Activated naive CD4-positive, alpha-beta T cell treated with anti-CD3 and anti-CD28 coated beads for 36 hours (primary cell): ENCODE data around the gene MSTO1. TPM values are rescaled to one million over a fixed set of nuclear protein-coding genes. Genes with fewer than 3 reads are reported as not detected.
"Not testable (repeated sequence)": the region's sequence is repeated elsewhere in the genome, so short reads cannot be mapped to it uniquely, and the experiment has no call there.

Experiments
- CTCF ChIA-PET: fragments of 350-600 bp; sonication (Branson Sonifier 250); formaldehyde crosslinking; loops from one replicate; lab custom pipeline; 2021; ENCODE audit warnings: antibody characterized with exemption; lab: Charles Lee
- DNase-seq: peaks from one replicate; pipeline ENCODE4 v3.0.0-alpha.2; 2020
- H3K27ac Mint-ChIP-seq: one replicate; pipeline ENCODE4 v1.8.0; 2021; ENCODE audit warnings: mild to moderate bottlenecking, mixed read lengths
- H3K27me3 Mint-ChIP-seq: one replicate; pipeline ENCODE4 v1.8.0; 2021; ENCODE audit warnings: low read depth, mixed read lengths
- H3K36me3 Mint-ChIP-seq: one replicate; pipeline ENCODE4 v1.8.0; 2021; ENCODE audit warnings: low read depth, mixed read lengths
- H3K4me1 Mint-ChIP-seq: one replicate; pipeline ENCODE4 v1.8.0; 2021; ENCODE audit warnings: low read depth, mixed read lengths
- H3K4me3 Mint-ChIP-seq: one replicate; pipeline ENCODE4 v1.8.0; 2021; ENCODE audit warnings: mild to moderate bottlenecking, moderate library complexity, mixed read lengths
- H3K9me3 Mint-ChIP-seq: one replicate; pipeline ENCODE4 v1.8.0; 2021; ENCODE audit warnings: mixed read lengths
- intact Hi-C: fragments of 100-400 bp; cut with micrococcal nuclease; formaldehyde crosslinking; loops from one replicate; pipeline ENCODE4 v1.15.1; 2023
- total RNA-seq, 2 experiments: library from RNA; stranded (reverse); gene quantifications; one replicate each; pipeline ENCODE4 v1.2.3, GENCODE V29; 2021

Gene MSTO1
- total RNA-seq, 2 experiments from 2014 or later = 58.6 to 63.1 TPM

- H3K4me1 Mint-ChIP-seq, H3K27me3 Mint-ChIP-seq, DNase-seq, H3K36me3 Mint-ChIP-seq, H3K27ac Mint-ChIP-seq, H3K9me3 Mint-ChIP-seq, H3K4me3 Mint-ChIP-seq: not testable (repeated sequence)
- intact Hi-C loops = loop anchor here (1.0 to 2.0 kb wide), 2 partner anchors 266 to 384 kb away; partner anchors contain the start of gene THBS3
- CTCF ChIA-PET = interaction anchor here (0.6 to 3.9 kb wide), 4 partner anchors 34 to 340 kb away, joined by 3 to 24 read pairs (median 3); no protein-coding TSS in a partner anchor
Observed at GRCh38 chr1:155590516-155591247, 19.3 kb upstream of the MSTO1 start.

GRCh38 chr1:155591770-155592169, 18.2 kb upstream of the MSTO1 start:
- Mint-ChIP-seq H3K27me3 (no peaks in the 10 kb centered on the region), H3K27ac (no peak overlapping the region), H3K36me3 (peaks cover 2% of the 10 kb centered on the region), H3K4me1 (no peaks in the 10 kb centered on the region), H3K9me3 (no peaks in the 10 kb centered on the region), H3K4me3 (no peak overlapping the region)
- DNase-seq = peak; percentile 44
- intact Hi-C loops = loop anchor here (1.0 to 2.0 kb wide), 3 partner anchors 267 to 385 kb away; partner anchors contain the start of gene THBS3
- CTCF ChIA-PET = interaction anchor here (0.7 to 3.9 kb wide), 5 partner anchors 35 to 385 kb away, joined by 3 to 24 read pairs (median 3); no protein-coding TSS in a partner anchor

GRCh38 chr1:155595877-155596474, 14.0 kb upstream of the MSTO1 start:
- H3K27ac Mint-ChIP-seq, H3K27me3 Mint-ChIP-seq, H3K36me3 Mint-ChIP-seq, H3K9me3 Mint-ChIP-seq, DNase-seq, intact Hi-C loops, H3K4me3 Mint-ChIP-seq: not testable (repeated sequence)
- CTCF ChIA-PET = interaction anchor here (0.7 to 1.1 kb wide), 4 partner anchors 223 to 345 kb away, joined by 3 to 4 read pairs (median 3); no protein-coding TSS in a partner anchor
- peaks cover 12% of the 10 kb centered on the region for H3K4me1 Mint-ChIP-seq

GRCh38 chr1:155596864-155597263, 13.2 kb upstream of the MSTO1 start:
- no peaks in the 10 kb centered on the region for H3K27me3 Mint-ChIP-seq
- peaks cover 12% of the 10 kb centered on the region for H3K4me1 Mint-ChIP-seq
- intact Hi-C loops = no loop called here
- H3K9me3 Mint-ChIP-seq = no peaks in the 10 kb centered on the region
- CTCF ChIA-PET = interaction anchor here (0.6 to 1.1 kb wide), 4 partner anchors 70 to 346 kb away, joined by 3 to 4 read pairs (median 3); no protein-coding TSS in a partner anchor
- no peak overlapping the region for H3K27ac Mint-ChIP-seq
- no peak for DNase-seq
- H3K36me3 Mint-ChIP-seq = no peaks in the 10 kb centered on the region
- no peak overlapping the region for H3K4me3 Mint-ChIP-seq

GRCh38 chr1:155598842-155599331, 11.1 kb upstream of the MSTO1 start:
- peak; percentile 23 for DNase-seq
- H3K4me3 Mint-ChIP-seq = peak overlapping the region; percentile 69
- H3K27ac Mint-ChIP-seq = peak overlapping the region; percentile 44
- no peaks in the 10 kb centered on the region for H3K36me3 Mint-ChIP-seq
- H3K4me1 Mint-ChIP-seq = peaks cover 12% of the 10 kb centered on the region
- intact Hi-C loops = no loop called here
- CTCF ChIA-PET = interaction anchor here (0.6 to 1.0 kb wide), 2 partner anchors 28 to 87 kb away, joined by 3 read pairs; no protein-coding TSS in a partner anchor
- no peaks in the 10 kb centered on the region for H3K27me3 Mint-ChIP-seq
- H3K9me3 Mint-ChIP-seq = no peaks in the 10 kb centered on the region

GRCh38 chr1:155599828-155600572, 10.0 kb upstream of the MSTO1 start:
- intact Hi-C loops = not testable (repeated sequence)

GRCh38 chr1:155607708-155608107, 2.3 kb upstream of the MSTO1 start:
- Mint-ChIP-seq H3K4me1 (peaks cover 10% of the 10 kb centered on the region), H3K4me3 (no peak overlapping the region), H3K9me3 (no peaks in the 10 kb centered on the region), H3K27me3 (no peaks in the 10 kb centered on the region), H3K27ac (peak overlapping the region; percentile 50), H3K36me3 (peaks cover 6% of the 10 kb centered on the region)
- intact Hi-C loops = no loop called here
- CTCF ChIA-PET = interaction anchor here (0.6 to 2.2 kb wide), 2 partner anchors 130 to 357 kb away, joined by 3 to 10 read pairs; no protein-coding TSS in a partner anchor
- no peak for DNase-seq

More at GRCh38 chr1:155599828-155600572, 10.0 kb upstream of the MSTO1 start:
- not testable (repeated sequence) for H3K27ac Mint-ChIP-seq, H3K4me3 Mint-ChIP-seq, DNase-seq, H3K9me3 Mint-ChIP-seq, H3K36me3 Mint-ChIP-seq, H3K27me3 Mint-ChIP-seq
- H3K4me1 Mint-ChIP-seq = peaks cover 12% of the 10 kb centered on the region
- CTCF ChIA-PET = interaction anchor here (1.0 kb wide), 1 partner anchor 10 kb away, joined by 4 read pairs; the partner anchor contains the start of gene MSTO1

- DNase-seq = no peak
Observed at GRCh38 chr1:155608888-155609225, 1.2 kb upstream of the MSTO1 start.

GRCh38 chr1:155610257-155610647, 234 bp downstream of the MSTO1 start:
- H3K4me3 Mint-ChIP-seq = peak overlapping the region; percentile 58
- DNase-seq, H3K27me3 Mint-ChIP-seq, H3K9me3 Mint-ChIP-seq, H3K27ac Mint-ChIP-seq: not testable (repeated sequence)
- H3K36me3 Mint-ChIP-seq = peaks cover 12% of the 10 kb centered on the region
- H3K4me1 Mint-ChIP-seq = peaks cover 14% of the 10 kb centered on the region
- CTCF ChIA-PET = interaction anchor here (1.0 kb wide), 2 partner anchors 10 to 360 kb away, joined by 3 to 4 read pairs; no protein-coding TSS in a partner anchor
- intact Hi-C loops = loop anchor here (1.0 kb wide), 1 partner anchor 74 kb away; no protein-coding TSS in a partner anchor

More at GRCh38 chr1:155608888-155609225, 1.2 kb upstream of the MSTO1 start:
- peaks cover 13% of the 10 kb centered on the region for H3K4me1 Mint-ChIP-seq
- no peaks in the 10 kb centered on the region for H3K9me3 Mint-ChIP-seq
- intact Hi-C loops = no loop called here
- peaks cover 8% of the 10 kb centered on the region for H3K36me3 Mint-ChIP-seq
- peak overlapping the region; percentile 66 for H3K27ac Mint-ChIP-seq
- CTCF ChIA-PET = interaction anchor here (0.9 to 2.2 kb wide), 2 partner anchors 273 to 358 kb away, joined by 5 to 10 read pairs; no protein-coding TSS in a partner anchor
- no peaks in the 10 kb centered on the region for H3K27me3 Mint-ChIP-seq
- H3K4me3 Mint-ChIP-seq = peak overlapping the region; percentile 58

GRCh38 chr1:155613226-155613625, 3.2 kb downstream of the MSTO1 start:
- DNase-seq, H3K27ac Mint-ChIP-seq, H3K27me3 Mint-ChIP-seq, H3K9me3 Mint-ChIP-seq, H3K4me3 Mint-ChIP-seq, CTCF ChIA-PET, intact Hi-C loops: not testable (repeated sequence)
- peaks cover 13% of the 10 kb centered on the region for H3K36me3 Mint-ChIP-seq
- peaks cover 14% of the 10 kb centered on the region for H3K4me1 Mint-ChIP-seq

GRCh38 chr1:155622191-155622590, 12.2 kb downstream of the MSTO1 start:
- no peak overlapping the region for H3K27ac Mint-ChIP-seq
- no peak for DNase-seq
- H3K9me3 Mint-ChIP-seq = no peaks in the 10 kb centered on the region
- H3K27me3 Mint-ChIP-seq = no peaks in the 10 kb centered on the region
- CTCF ChIA-PET = no interaction called here
- H3K4me1 Mint-ChIP-seq = no peaks in the 10 kb centered on the region
- no peaks in the 10 kb centered on the region for H3K36me3 Mint-ChIP-seq
- H3K4me3 Mint-ChIP-seq = no peak overlapping the region
- intact Hi-C loops = no loop called here
